Loucy (cell line): Measurements from ENCODE around the gene IQCN.

Experiments
- CTCF ChIP-seq: fragments of 200-600 bp; sonication (generic); conservative IDR thresholded peaks from 2 replicates; pipeline ENCODE4 v1.5.1; 2014; ENCODE audit warnings: mild to moderate bottlenecking, antibody characterized with exemption, low read length
- EZH2phosphoT487 ChIP-seq: fragments of 200-600 bp; IDR thresholded peaks from 2 replicates; pipeline ENCODE4 v1.6.1; 2018; ENCODE audit warnings: antibody characterized with exemption, mild to moderate bottlenecking, moderate library complexity, borderline replicate concordance

GRCh38 chr19:18225355-18225701 lies 48.9 kb downstream of the IQCN start:
- TF ChIP-seq CTCF = no peak
- no peak for TF ChIP-seq EZH2phosphoT487
